ENCODE results near the gene ANKRD13D. TPM values are rescaled to one million over a fixed set of nuclear protein-coding genes. Genes with fewer than 3 reads are reported as not detected.

Gene ANKRD13D
- 26.6 and 32.3 TPM in 2 replicates for total RNA-seq

DNA sequence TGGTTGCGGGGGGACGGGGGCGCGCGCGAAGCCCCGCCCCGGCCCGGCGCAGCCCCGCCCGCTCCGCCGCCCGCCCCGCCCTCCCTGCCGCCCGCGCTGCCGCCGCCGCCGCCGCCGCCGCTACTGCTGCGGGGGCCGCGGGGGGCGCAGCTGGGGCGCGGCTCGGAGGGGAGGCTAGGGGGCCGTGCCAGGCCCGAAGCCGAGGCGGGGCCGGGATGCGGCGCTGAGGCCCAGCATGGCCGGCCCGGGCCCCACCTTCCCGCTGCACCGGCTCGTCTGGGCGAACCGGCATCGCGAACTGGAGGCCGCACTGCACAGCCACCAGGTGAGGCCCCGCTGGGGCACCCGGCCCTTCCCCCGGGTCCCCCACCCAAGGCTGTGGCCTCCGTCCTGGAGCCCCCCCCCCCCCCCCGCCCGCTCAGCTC is at the start of gene ANKRD13D:
Gene ANKRD13D (plus strand): TSS at position 78 of the 425 bp plus-strand sequence. CDS start 158 bp downstream, at position 236.

GRCh38 chr11:67266449-67267187 is 22.5 kb upstream of the ANKRD13D start, which contains the start of gene GRK2:
GRK2 (plus strand) TSS chr11:67266473; CDS start chr11:67266700, 227 bp downstream.

DNA sequence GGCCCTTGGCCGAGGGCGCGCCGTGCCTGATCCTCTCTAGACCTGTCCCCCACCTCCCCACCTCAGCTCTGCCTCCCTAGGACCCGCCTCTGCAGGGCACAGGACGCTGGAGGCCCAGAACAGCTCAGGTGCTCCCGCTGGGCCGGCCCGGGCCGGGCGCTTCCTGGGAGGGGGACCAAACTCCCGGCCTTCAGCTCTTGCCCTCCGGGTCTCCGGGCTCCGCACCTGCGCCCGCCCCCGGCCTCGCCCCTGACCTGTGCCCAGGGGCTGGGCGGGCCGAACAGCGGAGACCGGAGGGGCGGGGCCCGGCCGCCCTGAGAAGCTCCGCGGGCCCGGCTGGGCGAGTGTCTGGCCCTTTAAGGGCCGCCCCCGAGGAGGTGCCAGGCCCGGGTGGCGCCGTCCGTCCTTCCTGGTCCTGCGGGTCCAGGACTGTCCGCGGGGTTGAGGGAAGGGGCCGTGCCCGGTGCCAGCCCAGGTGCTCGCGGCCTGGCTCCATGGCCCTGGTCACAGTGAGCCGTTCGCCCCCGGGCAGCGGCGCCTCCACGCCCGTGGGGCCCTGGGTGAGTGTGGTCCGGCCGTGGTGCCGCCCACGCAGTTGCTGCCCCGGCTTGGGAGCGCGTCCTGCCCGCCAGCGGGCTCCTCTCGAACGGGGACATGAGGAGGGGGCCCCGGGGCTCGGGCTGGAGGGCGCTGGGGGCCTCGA is 14.2 kb downstream of the ANKRD13D start, which contains the start of gene SSH3:
Gene SSH3 (plus strand): TSS at position 399 of the 703 bp plus-strand sequence. CDS start 96 bp downstream, at position 495.

Other genes starting within 250 kb of the ANKRD13D start
- 11.6 and 16.1 TPM in 2 replicates for gene RHOD, start 232.5 kb upstream of the ANKRD13D start, total RNA-seq
- 31.4 and 40.2 TPM in 2 replicates for gene KDM2A, start 170.0 kb upstream of the ANKRD13D start, total RNA-seq
- 21.3 and 23.3 TPM in 2 replicates for gene GRK2, start 22.8 kb upstream of the ANKRD13D start, total RNA-seq
- 16.2 and 19.1 TPM in 2 replicates for gene SSH3, start 14.2 kb downstream of the ANKRD13D start, total RNA-seq
- gene POLD4, start 64.2 kb downstream of the ANKRD13D start, total RNA-seq = 26.8 and 32.2 TPM in 2 replicates
- 2.7 and 3.0 TPM in 2 replicates for gene CLCF1, start 84.3 kb downstream of the ANKRD13D start, total RNA-seq
- 5.0 and 6.3 TPM in 2 replicates for gene RAD9A, start 102.7 kb downstream of the ANKRD13D start, total RNA-seq
- gene PPP1CA, start 112.6 kb downstream of the ANKRD13D start, total RNA-seq = 72.2 and 109 TPM in 2 replicates
- not detected in 2 replicates for gene TBC1D10C, start 114.8 kb downstream of the ANKRD13D start, total RNA-seq
- 0.09 and 0.16 TPM in 2 replicates for gene CARNS1, start 126.4 kb downstream of the ANKRD13D start, total RNA-seq
- gene RPS6KB2, start 139.2 kb downstream of the ANKRD13D start, total RNA-seq = 28.4 and 43.7 TPM in 2 replicates
- gene PTPRCAP, start 148.4 kb downstream of the ANKRD13D start, total RNA-seq = under 0.01 TPM in 1 of 2 replicates, not detected in the other
- gene CORO1B, start 154.2 kb downstream of the ANKRD13D start, total RNA-seq = 175 and 181 TPM in 2 replicates
- gene GPR152, start 163.4 kb downstream of the ANKRD13D start, total RNA-seq = not detected in 2 replicates
- gene CABP4, start 166.1 kb downstream of the ANKRD13D start, total RNA-seq = not detected in 2 replicates
- gene TMEM134, start 179.9 kb downstream of the ANKRD13D start, total RNA-seq = 7.8 and 14.7 TPM in 2 replicates
- gene AIP, start 193.7 kb downstream of the ANKRD13D start, total RNA-seq = 138 and 208 TPM in 2 replicates
- gene PITPNM1, start 216.1 kb downstream of the ANKRD13D start, total RNA-seq = 10.7 and 16.4 TPM in 2 replicates
- gene CDK2AP2, start 218.9 kb downstream of the ANKRD13D start, total RNA-seq = 4.4 and 5.5 TPM in 2 replicates
- gene CABP2, start 234.1 kb downstream of the ANKRD13D start, total RNA-seq = not detected in 2 replicates